H1 (cell line): Measurements from ENCODE around the gene RGS14. TPM values are rescaled to one million over a fixed set of nuclear protein-coding genes. Genes with fewer than 3 reads are reported as not detected.

Experiments used
- CTCF ChIA-PET: fragments of 300-600 bp; sonication (Branson Sonifier 250); formaldehyde crosslinking; loops from one replicate; lab custom pipeline; 2021; ENCODE audit not compliant: partially characterized antibody; lab: Charles Lee
- POLR2A ChIA-PET: fragments of 300-600 bp; sonication (Branson Sonifier 250); formaldehyde crosslinking; loops from one replicate; lab custom pipeline; 2021; ENCODE audit warnings: inconsistent platforms; ENCODE audit not compliant: partially characterized antibody; lab: Charles Lee
- DNase-seq, 2 experiments: peaks; one replicate each; pipeline versions ENCODE4 v3.0.0 to v3.0.0-alpha.2; 2010 to 2022; ENCODE audit warnings: low spot score in 2 of 2, low read depth in 1 of 2, mixed read lengths in 1 of 2
- FAIRE-seq: peaks from 2 replicates; lab custom pipeline; 2011; peaks lifted over from hg19 to GRCh38; lab: Jason Lieb, UNC
- H2AFZ ChIP-seq: 2 replicates; pipeline ENCODE4 v1.8.1; 2012; ENCODE audit warnings: low read length, inconsistent platforms
- H2AK5ac ChIP-seq: 2 replicates; pipeline ENCODE4 v1.6.1; 2013; ENCODE audit warnings: low read depth, low read length
- H2BK120ac ChIP-seq: replicated peaks from 2 replicates; pipeline ENCODE3; 2013; ENCODE audit warnings: low read depth, low read length, inconsistent platforms
- H2BK12ac ChIP-seq: 2 replicates; pipeline ENCODE4 v1.6.1; 2013; ENCODE audit warnings: low read depth, low read length
- H2BK15ac ChIP-seq: 2 replicates; pipeline ENCODE4 v1.6.1; 2013; ENCODE audit warnings: low read length
- H2BK20ac ChIP-seq: 2 replicates; pipeline ENCODE4 v1.6.1; 2013; ENCODE audit warnings: low read length
- H2BK5ac ChIP-seq: 2 replicates; pipeline ENCODE4 v1.6.1; 2013; ENCODE audit warnings: low read depth, low read length
- H3K14ac ChIP-seq: 2 replicates; pipeline ENCODE4 v1.6.1; 2013; ENCODE audit warnings: inconsistent platforms; ENCODE audit not compliant: insufficient read length
- H3K18ac ChIP-seq: 2 replicates; pipeline ENCODE4 v1.6.1; 2013; ENCODE audit warnings: low read length; ENCODE audit errors: extremely low read depth
- H3K23ac ChIP-seq: 2 replicates; pipeline ENCODE4 v1.6.1; 2013; ENCODE audit warnings: inconsistent platforms; ENCODE audit not compliant: insufficient read length
- H3K23me2 ChIP-seq: 2 replicates; pipeline ENCODE4 v1.6.1; 2013; ENCODE audit warnings: low read depth, low read length
- H3K27ac ChIP-seq: 2 replicates; pipeline ENCODE4 v1.6.1; 2011; ENCODE audit warnings: low read depth, low read length, inconsistent platforms
- H3K27me3 ChIP-seq, 4 experiments: replicated peaks in 1 of 4; 1 replicate in 1 of 4; 2 replicates in 3 of 4; pipeline versions ENCODE4 v1.6.1 to v1.8.1; 2011 to 2013; ENCODE audit warnings: low read length in 3 of 4, mild to moderate bottlenecking in 3 of 4, inconsistent platforms in 2 of 4, mixed read lengths in 2 of 4, moderate library complexity in 1 of 4; ENCODE audit not compliant: control insufficient read depth in 3 of 4, insufficient read depth in 3 of 4; ENCODE audit errors: extremely low read depth in 1 of 4
- H3K36me3 ChIP-seq, 4 experiments: 2 replicates each; pipeline versions ENCODE4 v1.6.1 to v1.8.1; 2011 to 2013; ENCODE audit warnings: mild to moderate bottlenecking in 4 of 4, low read length in 3 of 4, moderate library complexity in 2 of 4, control low read depth in 1 of 4, inconsistent platforms in 1 of 4; ENCODE audit not compliant: insufficient read depth in 4 of 4, control insufficient read depth in 2 of 4
- H3K4ac ChIP-seq: replicated peaks from 2 replicates; pipeline ENCODE3; 2013; ENCODE audit warnings: low read length, low read depth, mixed read lengths, inconsistent platforms; ENCODE audit not compliant: insufficient read length
- H3K4me1 ChIP-seq, 4 experiments: replicated peaks in 1 of 4; 1 replicate in 1 of 4; 2 replicates in 3 of 4; pipeline versions ENCODE4 v1.6.1 to v1.8.1; 2011 to 2013; ENCODE audit warnings: low read length in 3 of 4, inconsistent platforms in 2 of 4, mixed read lengths in 1 of 4; ENCODE audit not compliant: insufficient read depth in 4 of 4, control insufficient read depth in 3 of 4
- H3K4me2 ChIP-seq, 2 experiments: 2 replicates each; pipeline versions ENCODE4 v1.6.1 to v1.8.1; 2011 to 2013; ENCODE audit warnings: low read depth in 2 of 2, low read length in 2 of 2, control low read depth in 1 of 2, inconsistent platforms in 1 of 2, mild to moderate bottlenecking in 1 of 2; ENCODE audit not compliant: insufficient read depth in 1 of 2
- H3K4me3 ChIP-seq, 4 experiments: fragments of 200-600, 300-600 bp in 1 of 4; sonication (generic), shearing (Covaris generic), sonication (Bioruptor Twin) in 1 of 4; 2 replicates each; pipeline versions ENCODE4 v1.5.1 to v1.8.1; 2011 to 2016; ENCODE audit warnings: low read length in 4 of 4, low read depth in 3 of 4, control low read depth in 2 of 4, inconsistent platforms in 2 of 4, mild to moderate bottlenecking in 2 of 4, mixed read lengths in 1 of 4, moderate library complexity in 1 of 4; ENCODE audit not compliant: insufficient read depth in 2 of 4; ENCODE audit errors: extremely low read depth in 1 of 4
- H3K56ac ChIP-seq: replicated peaks from 2 replicates; pipeline ENCODE3; 2013; ENCODE audit warnings: low read depth, mild to moderate bottlenecking, mixed read lengths, low read length, inconsistent platforms; ENCODE audit not compliant: insufficient read length
- H3K79me1 ChIP-seq: 2 replicates; pipeline ENCODE4 v1.6.1; 2013; ENCODE audit warnings: low read depth, low read length, control low read depth
- H3K79me2 ChIP-seq, 2 experiments: 2 replicates each; pipeline versions ENCODE4 v1.6.1 to v1.8.1; 2012 to 2013; ENCODE audit warnings: low read length in 2 of 2, mild to moderate bottlenecking in 2 of 2, inconsistent platforms in 1 of 2; ENCODE audit not compliant: insufficient read depth in 2 of 2, control insufficient read depth in 1 of 2
- H3K9ac ChIP-seq, 4 experiments: replicated peaks in 1 of 4; 1 replicate in 1 of 4; 2 replicates in 3 of 4; pipeline versions ENCODE4 v1.6.1 to v1.8.1; 2011 to 2013; ENCODE audit warnings: low read depth in 3 of 4, low read length in 3 of 4, control low read depth in 2 of 4, mild to moderate bottlenecking in 2 of 4, moderate library complexity in 2 of 4, inconsistent platforms in 1 of 4; ENCODE audit errors: extremely low read depth in 1 of 4
- H3K9me3 ChIP-seq, 2 experiments: 2 replicates each; pipeline versions ENCODE4 v1.6.1 to v1.8.1; 2012 to 2013; ENCODE audit warnings: mild to moderate bottlenecking in 2 of 2, moderate library complexity in 2 of 2, control low read depth in 1 of 2, inconsistent platforms in 1 of 2, low read depth in 1 of 2, low read length in 1 of 2, mixed read lengths in 1 of 2; ENCODE audit not compliant: insufficient read depth in 2 of 2
- H4K20me1 ChIP-seq, 2 experiments: replicated peaks in 1 of 2; 2 replicates each; pipeline versions ENCODE3 to v1.8.1; 2011 to 2013; ENCODE audit warnings: inconsistent platforms in 2 of 2, low read length in 2 of 2, mild to moderate bottlenecking in 1 of 2; ENCODE audit not compliant: insufficient read depth in 2 of 2, control insufficient read depth in 1 of 2
- H4K5ac ChIP-seq: 2 replicates; pipeline ENCODE4 v1.6.1; 2013; ENCODE audit warnings: low read length, low read depth, mixed read lengths, inconsistent platforms; ENCODE audit not compliant: insufficient read length
- H4K8ac ChIP-seq: 2 replicates; pipeline ENCODE4 v1.8.0; 2013; ENCODE audit warnings: mild to moderate bottlenecking, moderate library complexity, low read length, inconsistent platforms; ENCODE audit not compliant: insufficient read depth; ENCODE audit errors: extremely low read depth
- H4K91ac ChIP-seq: replicated peaks from 2 replicates; pipeline ENCODE3; 2013; ENCODE audit warnings: low read length, mixed read lengths, inconsistent platforms; ENCODE audit not compliant: insufficient read length
- CBX5 ChIP-seq: fragments of 300-800, 300-1000 bp; sonication (generic); IDR thresholded peaks from 2 replicates; pipeline ENCODE4 v1.7.1; 2016; ENCODE audit warnings: antibody characterized with exemption, low read length, low read depth
- GTF2F1 ChIP-seq: IDR thresholded peaks from 2 replicates; pipeline ENCODE4 v1.6.1; 2012; ENCODE audit warnings: low read depth, low read length, improper control_type of control experiment, borderline replicate concordance
- KDM5A ChIP-seq: fragments of 200-600 bp; IDR thresholded peaks from 2 replicates; pipeline ENCODE4 v1.7.1; 2012; ENCODE audit warnings: mild to moderate bottlenecking, low read length, inconsistent platforms, mixed read lengths
- POU5F1 ChIP-seq: IDR thresholded peaks from 2 replicates; pipeline ENCODE4 v1.6.1; 2011; ENCODE audit warnings: low read depth, mild to moderate bottlenecking, low read length, moderate library complexity
- TEAD4 ChIP-seq: IDR thresholded peaks from 2 replicates; pipeline ENCODE4 v1.6.1; 2012; ENCODE audit warnings: low read depth, low read length, inconsistent platforms, mixed read lengths
- USF2 ChIP-seq: IDR thresholded peaks from 2 replicates; pipeline ENCODE4 v1.6.1; 2011; ENCODE audit warnings: low read length, improper control_type of control experiment
- ZNF274 ChIP-seq: IDR thresholded peaks from 2 replicates; pipeline ENCODE4 v1.7.0; 2012; ENCODE audit warnings: low read length, borderline replicate concordance; ENCODE audit errors: extremely low read depth
- WGBS, 2 experiments: shearing (Covaris generic) in 1 of 2; methylation state at CpG; one replicate each; pipeline versions ENCODE4 v1.1.6 to v1.1.7; 2013 to 2015; ENCODE audit warnings: low lambda C conversion rate in 2 of 2, mixed read lengths in 2 of 2, inconsistent platforms in 1 of 2, low coverage in 1 of 2, missing lambda C conversion rate in 1 of 2; ENCODE audit not compliant: insufficient replicate concordance in 2 of 2, insufficient coverage in 1 of 2, insufficient read length in 1 of 2; ENCODE audit errors: extremely low coverage in 1 of 2, missing lambda C conversion rate in 1 of 2; 5-methylcytosine and 5-hydroxymethylcytosine counted together
- polyA plus RNA-seq, 7 experiments: library from polyadenylated mRNA; depleted of rRNA in 3 of 7; stranded (reverse) in 5 of 7; unstranded in 2 of 7; fragments of >200 nt in 5 of 7; fragments of 200-250 nt in 2 of 7; gene quantifications; 1 replicate in 5 of 7; 2 replicates in 1 of 7; 4 replicates in 1 of 7; pipeline versions ENCODE4 v1.2.1 to v1.2.3, GENCODE V29; 2011 to 2013; ENCODE audit warnings: missing spikeins in 2 of 7, mixed read lengths in 2 of 7
- total RNA-seq: library from RNA; stranded (reverse); fragmentation: NEBNext Ultra II Directional; extraction: Animal tissue kit (Norgen Biotek cat#: 25700); gene quantifications from 2 replicates; pipeline ENCODE4 v1.2.1, GENCODE V29; 2021

The RGS14 gene
- total and polyA plus RNA-seq, 2 of the 8 experiments (the other 6 are each of a cell fraction or from before 2014, with no cell fraction given): 24.4 to 46.1 TPM

GRCh38 chr5:177421062-177421798, 63.5 kb downstream of the RGS14 start:
- Histone ChIP-seq H3K4me2 (no peak overlapping the region), H2AFZ (no peak overlapping the region), H3K36me3 (no peaks in the 10 kb centered on the region), H3K4me1 (peaks cover 0 to 4% (median 0%) of the 10 kb centered on the region in 4 experiments; a peak in 2 of 7 replicates), H3K27ac (no peak overlapping the region), H3K9me3 (no peaks in the 10 kb centered on the region), H4K91ac (no peak overlapping the region), H3K56ac (no peak overlapping the region), H4K20me1 (no peaks in the 10 kb centered on the region), H2BK20ac (no peak overlapping the region), H2AK5ac (no peak overlapping the region), H2BK12ac (no peak overlapping the region), H3K79me2 (no peaks in the 10 kb centered on the region), H3K79me1 (no peaks in the 10 kb centered on the region), H2BK15ac (no peak overlapping the region), H2BK5ac (no peak overlapping the region)
- no peak for FAIRE-seq
- CTCF ChIA-PET: interaction anchor here (0.6 to 7.1 kb wide), 8 partner anchors 12 to 43 kb away, joined by 3 to 57 read pairs (median 6); partner anchors contain the start of genes F12 and PFN3
- WGBS, 2 experiments: 93% methylated on average over 6 of the region's 6 CpGs; no CpG with 5 or more reads in 1 of the 2 experiments
- TF ChIP-seq CBX5 (no peak), USF2 (no peak), TEAD4 (no peak), ZNF274 (no peak), KDM5A (no peak), GTF2F1 (no peak), POU5F1 (no peak)
- TF ChIP-seq, all 59 proteins: peak for 0
- DNase-seq: no peak
- no peak overlapping the region for H3K4me3 ChIP-seq
- H3K23me2 ChIP-seq: peaks cover 5% of the 10 kb centered on the region
- H4K8ac ChIP-seq: no peak overlapping the region
- H4K5ac ChIP-seq: no peak overlapping the region
- no peak overlapping the region for H2BK120ac ChIP-seq
- no peak overlapping the region for H3K4ac ChIP-seq
- no peak overlapping the region for H3K18ac ChIP-seq
- H3K9ac ChIP-seq: no peak overlapping the region
- H3K27me3 ChIP-seq: no peaks in the 10 kb centered on the region
- H3K14ac ChIP-seq: no peak overlapping the region
- POLR2A ChIA-PET: interaction anchor here (1.0 to 24.2 kb wide), 4 partner anchors 8 to 56 kb away, joined by 3 to 460 read pairs (median 3); partner anchors contain the start of gene PRR7
- no peak overlapping the region for H3K23ac ChIP-seq
